Transverse colon (tissue), 4 donors: ENCODE data around the gene CYFIP1. TPM values are rescaled to one million over a fixed set of nuclear protein-coding genes. Genes with fewer than 3 reads are reported as not detected.

Experiments
- DNase-seq: peaks from one replicate; pipeline ENCODE4 v3.0.0-alpha.2; 2019
- H3K27ac ChIP-seq, 4 donors: fragments of 200-600 bp; sonication (generic); 2 replicates each; pipeline ENCODE4 v1.5.1; 2016 to 2018; ENCODE audit warnings: inconsistent platforms in 4 of 4
- H3K27me3 ChIP-seq: fragments of 200-600 bp; sonication (generic); 2 replicates; pipeline ENCODE4 v1.5.1; 2017; ENCODE audit warnings: inconsistent platforms
- H3K36me3 ChIP-seq, 4 donors: fragments of 200-600 bp; sonication (generic); 2 replicates each; pipeline ENCODE4 v1.5.1; 2017 to 2019; ENCODE audit warnings: inconsistent platforms in 4 of 4
- H3K4me1 ChIP-seq, 4 donors: fragments of 200-600 bp; sonication (generic); 2 replicates each; pipeline ENCODE4 v1.5.1; 2017 to 2020; ENCODE audit warnings: inconsistent platforms in 4 of 4
- H3K4me3 ChIP-seq, 4 donors: fragments of 200-600 bp; sonication (generic); 1 replicate in 1 of 4; 2 replicates in 3 of 4; pipeline versions ENCODE4 v1.5.1 to v1.6.1; 2017 to 2019; ENCODE audit warnings: inconsistent platforms in 4 of 4
- H3K9me3 ChIP-seq, 2 donors: fragments of 200-600 bp; sonication (generic); 2 replicates each; pipeline ENCODE4 v1.5.1; 2017 to 2019; ENCODE audit warnings: inconsistent platforms in 2 of 2
- EP300 ChIP-seq: sonication (generic); formaldehyde crosslinking; IDR thresholded peaks from one replicate; pipeline ENCODE4 v1.6.1; 2017; ENCODE audit warnings: antibody characterized with exemption, low read depth
- POLR2A ChIP-seq: fragments of 450-650 bp; IDR thresholded peaks from one replicate; pipeline ENCODE4 v1.6.1; 2016; ENCODE audit warnings: antibody characterized with exemption, mild to moderate bottlenecking, moderate library complexity
- POLR2AphosphoS5 ChIP-seq, 3 donors: sonication (generic); formaldehyde crosslinking; IDR thresholded peaks; one replicate each; pipeline ENCODE4 v1.6.1; 2016; ENCODE audit warnings: antibody characterized with exemption in 3 of 3
- WGBS, 2 donors: methylation state at CpG; one replicate each; pipeline ENCODE4 v1.1.5; 2018; ENCODE audit warnings: low coverage in 1 of 2; 5-methylcytosine and 5-hydroxymethylcytosine counted together
- in situ Hi-C, 4 donors: fragments of 200-750 bp; cut with MboI; loops; one replicate each; pipeline versions ENCODE4 v1.15.0 to v1.15.1; 2017; ENCODE audit warnings: low sequenced_read_pairs in 3 of 4, low pct_ligation_motif_present in 1 of 4, low pct_unique_long_range_greater_than_20kb in 1 of 4
- intact Hi-C: fragments of 100-400 bp; cut with DNase I; formaldehyde crosslinking; loops from one replicate; pipeline ENCODE4 v1.15.1; 2023; ENCODE audit warnings: low total_unique reads
- total RNA-seq, 4 donors: library from RNA; depleted of rRNA; stranded (reverse); fragments of >200 nt; gene quantifications; one replicate each; pipeline ENCODE4 v1.1.0, GENCODE V29; 2016
- TF ChIP-seq, protein P1 (sequence below), 5 experiments: fragments of 200-600 bp in 3 of 5; fragments of 450-650 bp in 2 of 5; sonication (generic) in 3 of 5; IDR thresholded peaks; 1 replicate in 2 of 5; 2 replicates in 3 of 5; pipeline ENCODE4 v1.5.1; 2016 to 2017; ENCODE audit warnings: antibody characterized with exemption in 5 of 5, inconsistent platforms in 3 of 5, mild to moderate bottlenecking in 2 of 5, moderate library complexity in 1 of 5

CYFIP1 gene
- total RNA-seq, 4 donors from 2014 or later = 63.7 to 201 (median 171) TPM

DNA sequence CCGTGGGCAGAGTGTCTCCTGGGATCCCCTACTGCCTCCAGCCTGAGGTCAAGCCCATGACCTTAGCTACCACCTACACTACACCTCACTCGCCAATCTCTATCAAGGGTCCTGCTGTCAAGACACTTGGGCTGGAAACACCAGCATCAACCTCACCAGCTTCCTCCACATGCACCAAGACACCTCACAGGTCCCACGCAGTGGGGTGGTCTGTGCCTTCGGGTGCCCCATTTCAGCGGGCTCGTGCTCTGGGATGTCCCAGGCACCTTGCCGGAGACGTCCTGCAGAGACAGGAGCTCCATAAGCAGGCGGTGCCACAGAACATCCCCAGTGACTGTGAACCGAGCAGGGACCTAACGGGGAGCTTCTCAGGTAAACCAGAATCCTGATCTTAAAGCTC is 20.0 kb downstream of the CYFIP1 start:
- intact Hi-C loops (no loop called here), in situ Hi-C loops (no loop called here)
- 85 to 100% methylated on average over 2 to 10 of the region's 11 CpGs for WGBS, 2 donors
- H3K36me3 ChIP-seq = no peaks in the 10 kb centered on the region
- DNase-seq = no peak
- peaks cover 16 to 47% (median 28%) of the 10 kb centered on the region in 4 donors for H3K4me1 ChIP-seq
- H3K27ac ChIP-seq = no peak overlapping the region
- no peaks in the 10 kb centered on the region for H3K9me3 ChIP-seq
- no peak overlapping the region for H3K4me3 ChIP-seq
- no peak for TF ChIP-seq POLR2AphosphoS5 (IDR thresholded peaks at IDR 0.05)
- TF ChIP-seq EP300 = no peak
- TF ChIP-seq POLR2A = no peak
- TF ChIP-seq, protein P1, sequence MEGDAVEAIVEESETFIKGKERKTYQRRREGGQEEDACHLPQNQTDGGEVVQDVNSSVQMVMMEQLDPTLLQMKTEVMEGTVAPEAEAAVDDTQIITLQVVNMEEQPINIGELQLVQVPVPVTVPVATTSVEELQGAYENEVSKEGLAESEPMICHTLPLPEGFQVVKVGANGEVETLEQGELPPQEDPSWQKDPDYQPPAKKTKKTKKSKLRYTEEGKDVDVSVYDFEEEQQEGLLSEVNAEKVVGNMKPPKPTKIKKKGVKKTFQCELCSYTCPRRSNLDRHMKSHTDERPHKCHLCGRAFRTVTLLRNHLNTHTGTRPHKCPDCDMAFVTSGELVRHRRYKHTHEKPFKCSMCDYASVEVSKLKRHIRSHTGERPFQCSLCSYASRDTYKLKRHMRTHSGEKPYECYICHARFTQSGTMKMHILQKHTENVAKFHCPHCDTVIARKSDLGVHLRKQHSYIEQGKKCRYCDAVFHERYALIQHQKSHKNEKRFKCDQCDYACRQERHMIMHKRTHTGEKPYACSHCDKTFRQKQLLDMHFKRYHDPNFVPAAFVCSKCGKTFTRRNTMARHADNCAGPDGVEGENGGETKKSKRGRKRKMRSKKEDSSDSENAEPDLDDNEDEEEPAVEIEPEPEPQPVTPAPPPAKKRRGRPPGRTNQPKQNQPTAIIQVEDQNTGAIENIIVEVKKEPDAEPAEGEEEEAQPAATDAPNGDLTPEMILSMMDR (IDR thresholded peaks at IDR 0.05) = no peak
- no peaks in the 10 kb centered on the region for H3K27me3 ChIP-seq

DNA sequence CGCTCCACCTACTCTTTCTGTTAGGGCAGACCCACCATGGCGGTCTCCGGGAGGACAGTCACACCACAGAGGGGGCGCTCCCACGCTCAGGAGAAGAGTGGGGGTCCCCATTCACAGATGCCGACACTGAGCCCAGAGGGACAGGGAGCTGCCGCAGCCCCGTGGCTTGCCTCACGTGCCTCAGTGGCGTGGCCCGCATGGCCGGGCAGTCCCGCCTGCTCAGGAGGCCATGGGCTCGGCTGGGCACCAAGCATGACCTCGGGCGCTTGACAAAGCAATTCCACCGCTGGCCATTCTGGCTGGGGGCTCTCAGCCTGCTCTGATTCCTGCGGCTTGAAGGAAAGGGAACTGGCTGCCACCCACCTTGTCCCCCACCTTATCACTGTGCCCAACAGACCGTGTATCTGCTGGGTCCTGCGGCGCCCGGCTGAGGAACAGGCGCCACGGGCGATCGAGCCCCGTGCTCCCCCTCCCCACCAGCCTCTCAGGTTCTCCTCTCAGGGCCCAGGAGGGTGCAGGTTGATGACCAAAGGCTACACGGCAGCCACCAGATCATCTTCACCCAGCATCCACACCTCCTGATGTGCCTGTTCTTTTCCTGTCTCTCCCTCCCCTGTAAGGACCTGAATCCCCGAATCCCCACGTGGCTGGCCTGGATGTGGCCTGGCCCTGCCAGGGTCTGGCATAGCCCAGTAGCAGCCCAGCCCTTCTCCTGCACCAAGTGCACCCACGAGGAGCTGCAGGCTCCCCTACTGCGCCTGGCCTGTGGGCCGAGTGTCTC is 20.7 kb downstream of the CYFIP1 start:
- 81% methylated on average over 33 of the region's 33 CpGs; no CpG with 5 or more reads in 1 of the 2 donors for WGBS, 2 donors
- TF ChIP-seq POLR2AphosphoS5 (IDR thresholded peaks at IDR 0.05) (no peak), POLR2A (no peak), EP300 (no peak)
- TF ChIP-seq, protein P1 (IDR thresholded peaks at IDR 0.05) = no peak
- in situ Hi-C loops (no loop called here), intact Hi-C loops (loop anchor here (10.0 kb wide), 1 partner anchor 75 kb away; the partner anchor contains the start of gene TUBGCP5)
- Histone ChIP-seq H3K4me1 (peaks cover 14 to 47% (median 27%) of the 10 kb centered on the region in 4 donors), H3K4me3 (no peak overlapping the region), H3K27me3 (no peaks in the 10 kb centered on the region), H3K9me3 (no peaks in the 10 kb centered on the region), H3K36me3 (no peaks in the 10 kb centered on the region), H3K27ac (no peak overlapping the region)
- no peak for DNase-seq

- no peaks in the 10 kb centered on the region for H3K27me3 ChIP-seq
- no peak for DNase-seq
- WGBS, 2 donors = 80 to 83% methylated on average over 1 to 16 of the region's 16 CpGs
- in situ Hi-C loops (no loop called here), intact Hi-C loops (loop anchor here (10.0 kb wide), 1 partner anchor 76 kb away; the partner anchor contains the start of gene TUBGCP5)
- H3K9me3 ChIP-seq = no peaks in the 10 kb centered on the region
- no peak overlapping the region for H3K27ac ChIP-seq
- H3K4me3 ChIP-seq = no peak overlapping the region
- H3K4me1 ChIP-seq = peaks cover 10 to 47% (median 25%) of the 10 kb centered on the region in 4 donors
- H3K36me3 ChIP-seq = no peaks in the 10 kb centered on the region
- TF ChIP-seq, protein P1 (IDR thresholded peaks at IDR 0.05) = no peak
- TF ChIP-seq EP300 = no peak
- TF ChIP-seq POLR2A = no peak
- no peak for TF ChIP-seq POLR2AphosphoS5 (IDR thresholded peaks at IDR 0.05)
Measured at GRCh38 chr15:22958487-22959280, 21.5 kb downstream of the CYFIP1 start.

DNA sequence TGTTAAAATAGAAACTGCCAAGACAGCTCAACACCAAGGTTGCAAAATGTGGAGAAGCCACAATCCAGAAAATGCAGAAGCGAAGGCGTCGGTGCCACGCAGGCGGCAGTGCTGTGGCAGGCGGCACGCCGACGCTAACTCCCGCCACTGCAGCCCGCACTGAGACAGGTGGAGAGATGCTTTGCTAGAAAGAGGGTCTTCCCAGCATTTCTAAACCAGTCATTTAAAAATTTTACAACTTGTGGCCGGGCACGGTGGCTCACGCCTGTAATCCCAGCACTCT is 23.2 kb downstream of the CYFIP1 start:
- in situ Hi-C loops (no loop called here), intact Hi-C loops (loop anchor here (10.0 kb wide), 1 partner anchor 78 kb away; the partner anchor contains the start of gene TUBGCP5)
- 82% methylated on average over 14 of the region's 14 CpGs; no CpG with 5 or more reads in 1 of the 2 donors for WGBS, 2 donors
- no peak for DNase-seq
- Histone ChIP-seq H3K27me3 (no peaks in the 10 kb centered on the region), H3K4me1 (peaks cover 14 to 51% (median 19%) of the 10 kb centered on the region in 4 donors), H3K36me3 (no peaks in the 10 kb centered on the region), H3K27ac (peak overlapping the region in 2 of 4 donors; percentile 6 to 15), H3K9me3 (no peaks in the 10 kb centered on the region), H3K4me3 (no peak overlapping the region)
- TF ChIP-seq POLR2AphosphoS5 (IDR thresholded peaks at IDR 0.05) (no peak), EP300 (no peak), POLR2A (no peak)
- TF ChIP-seq, protein P1 (IDR thresholded peaks at IDR 0.05) = no peak
